Osteoblast (primary cell): ENCODE results near the gene ZNF492. TPM values are rescaled to one million over a fixed set of nuclear protein-coding genes. Genes with fewer than 3 reads are reported as not detected.
A peak's percentile ranks its signal among the peaks of the same experiment; 100 is the strongest.

Experiments
- DNase-seq: peaks from one replicate; pipeline ENCODE4 v3.0.0; 2011; ENCODE audit warnings: low spot score, mixed read lengths; ENCODE audit not compliant: insufficient read length; ENCODE audit errors: missing footprints
- H2AFZ ChIP-seq: 2 replicates; pipeline ENCODE4 v1.6.0; 2011; ENCODE audit warnings: mild to moderate bottlenecking, low read length
- H3K27ac ChIP-seq: 2 replicates; pipeline ENCODE4 v1.5.1; 2011; ENCODE audit warnings: mild to moderate bottlenecking, low read depth, low read length, moderate library complexity
- H3K27me3 ChIP-seq: 2 replicates; pipeline ENCODE4 v1.6.0; 2012; ENCODE audit warnings: mild to moderate bottlenecking, control low read depth, inconsistent platforms, low read length, moderate library complexity; ENCODE audit not compliant: insufficient read depth
- H3K36me3 ChIP-seq: 2 replicates; pipeline ENCODE4 v1.5.1; 2011; ENCODE audit warnings: mild to moderate bottlenecking, low read length, control low read depth, moderate library complexity; ENCODE audit not compliant: insufficient read depth
- H3K4me1 ChIP-seq: 2 replicates; pipeline ENCODE4 v1.5.1; 2011; ENCODE audit warnings: mild to moderate bottlenecking, low read length, control low read depth, moderate library complexity; ENCODE audit not compliant: insufficient read depth
- H3K4me2 ChIP-seq: 2 replicates; pipeline ENCODE4 v1.6.0; 2011; ENCODE audit warnings: mild to moderate bottlenecking, low read length; ENCODE audit not compliant: insufficient read depth
- H3K4me3 ChIP-seq: fragments of 200-600 bp; sonication (generic); 3 replicates; pipeline ENCODE4 v1.5.1; 2012; ENCODE audit warnings: mild to moderate bottlenecking, low read length, inconsistent platforms; ENCODE audit not compliant: insufficient read depth
- H3K79me2 ChIP-seq: 2 replicates; pipeline ENCODE4 v1.6.0; 2012; ENCODE audit warnings: mild to moderate bottlenecking, low read length, control low read depth, inconsistent platforms; ENCODE audit not compliant: insufficient read depth
- H3K9me3 ChIP-seq: 2 replicates; pipeline ENCODE4 v1.5.1; 2011; ENCODE audit warnings: low read depth, low read length, control low read depth
- H4K20me1 ChIP-seq: 2 replicates; pipeline ENCODE4 v1.6.0; 2012; ENCODE audit warnings: mild to moderate bottlenecking, low read length, control low read depth; ENCODE audit not compliant: insufficient read depth
- CTCF ChIP-seq: IDR thresholded peaks from 2 replicates; pipeline ENCODE4 v1.5.1; 2011; ENCODE audit warnings: mild to moderate bottlenecking, low read depth, low read length, moderate library complexity; ENCODE audit errors: extremely low read depth
- total RNA-seq: library from RNA; depleted of rRNA; stranded (reverse); fragments of >200 nt; gene quantifications from 2 replicates; pipeline ENCODE4 v1.2.3, GENCODE V29; 2012

The ZNF492 gene
- total RNA-seq, 1 donor = 0.36 TPM

DNA sequence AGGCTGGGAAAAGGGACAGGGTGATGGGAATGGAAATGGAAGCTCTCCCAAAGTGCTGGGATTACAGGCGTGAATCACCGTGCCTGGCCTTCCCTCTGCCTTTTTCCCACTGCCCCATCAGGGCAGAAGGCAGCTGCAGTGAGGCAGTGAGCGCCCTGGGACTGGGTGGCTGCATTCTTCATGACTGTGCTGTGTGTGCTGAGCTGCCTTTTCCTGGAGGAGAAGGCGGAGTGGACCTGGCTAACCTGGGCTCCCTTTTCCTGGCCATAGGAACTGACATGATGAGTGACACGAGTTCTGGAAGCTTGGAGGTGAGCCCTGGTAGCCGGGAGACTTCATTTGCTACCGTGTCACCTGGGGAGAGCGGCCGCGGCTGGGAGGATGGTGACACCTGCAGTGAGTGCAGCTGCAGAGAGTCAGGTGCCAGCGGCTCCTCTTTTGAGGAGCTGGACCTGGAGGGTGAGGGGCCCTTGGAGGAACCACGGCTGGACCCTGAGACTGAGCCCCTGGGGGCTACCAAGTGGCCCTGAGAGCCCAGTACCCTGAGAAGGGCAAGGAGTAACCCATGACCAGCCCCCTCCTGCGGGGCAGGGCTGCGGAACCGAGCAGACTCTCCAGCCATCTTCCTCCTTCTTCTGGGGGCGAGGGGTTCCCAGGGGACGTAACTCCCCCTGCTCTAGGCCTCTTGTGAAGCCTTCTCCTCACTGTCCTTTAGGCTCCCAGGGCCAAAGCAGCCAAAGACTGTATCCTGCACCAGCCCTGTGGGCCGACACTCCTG, 26.3 kb upstream of the ZNF492 start:
- TF ChIP-seq CTCF = no peak
- no peaks in the 10 kb centered on the region for H3K36me3 ChIP-seq
- H3K4me1 ChIP-seq = no peaks in the 10 kb centered on the region
- DNase-seq = no peak
- no peak overlapping the region for H3K27ac ChIP-seq
- no peak overlapping the region for H2AFZ ChIP-seq
- no peaks in the 10 kb centered on the region for H4K20me1 ChIP-seq
- H3K79me2 ChIP-seq = no peaks in the 10 kb centered on the region
- no peak overlapping the region for H3K4me3 ChIP-seq
- H3K9me3 ChIP-seq = no peaks in the 10 kb centered on the region
- no peak overlapping the region for H3K4me2 ChIP-seq
- H3K27me3 ChIP-seq = no peaks in the 10 kb centered on the region

DNA sequence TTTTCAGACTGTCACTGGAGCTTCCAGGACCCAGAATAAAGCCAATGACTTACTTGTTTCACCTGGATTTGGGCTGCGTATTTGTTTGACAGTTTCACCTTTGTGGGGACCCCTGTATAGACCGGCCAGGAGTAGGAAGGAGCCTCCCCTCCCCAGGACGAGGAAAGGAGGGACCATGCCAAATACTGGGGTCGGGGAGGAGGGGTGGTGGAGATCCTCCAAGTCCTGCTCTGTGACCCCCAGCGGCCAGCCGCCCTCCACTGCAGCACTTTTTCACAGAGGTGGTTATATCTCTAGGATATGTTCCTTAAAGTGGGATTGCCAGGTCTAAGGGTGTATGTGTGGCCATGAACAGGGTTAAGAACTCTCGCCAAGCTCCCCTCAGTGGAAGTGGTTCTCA, 25.7 kb upstream of the ZNF492 start:
- H3K4me2 ChIP-seq = no peak overlapping the region
- H3K27me3 ChIP-seq = no peaks in the 10 kb centered on the region
- no peaks in the 10 kb centered on the region for H3K4me1 ChIP-seq
- no peak overlapping the region for H3K4me3 ChIP-seq
- no peak for TF ChIP-seq CTCF
- H4K20me1 ChIP-seq = no peaks in the 10 kb centered on the region
- no peak overlapping the region for H2AFZ ChIP-seq
- no peaks in the 10 kb centered on the region for H3K9me3 ChIP-seq
- H3K79me2 ChIP-seq = no peaks in the 10 kb centered on the region
- peak; percentile 22 for DNase-seq
- no peaks in the 10 kb centered on the region for H3K36me3 ChIP-seq
- H3K27ac ChIP-seq = no peak overlapping the region

- peak; percentile 46 for DNase-seq
- Histone ChIP-seq H4K20me1 (no peaks in the 10 kb centered on the region), H2AFZ (no peak overlapping the region), H3K27me3 (no peaks in the 10 kb centered on the region), H3K79me2 (no peaks in the 10 kb centered on the region), H3K4me2 (no peak overlapping the region), H3K4me1 (no peaks in the 10 kb centered on the region), H3K36me3 (no peaks in the 10 kb centered on the region), H3K4me3 (no peak overlapping the region), H3K27ac (no peak overlapping the region), H3K9me3 (no peaks in the 10 kb centered on the region)
- no peak for TF ChIP-seq CTCF
These were observed 24.5 kb upstream of the ZNF492 start for GRCh38 chr19:22609630-22610029.

DNA sequence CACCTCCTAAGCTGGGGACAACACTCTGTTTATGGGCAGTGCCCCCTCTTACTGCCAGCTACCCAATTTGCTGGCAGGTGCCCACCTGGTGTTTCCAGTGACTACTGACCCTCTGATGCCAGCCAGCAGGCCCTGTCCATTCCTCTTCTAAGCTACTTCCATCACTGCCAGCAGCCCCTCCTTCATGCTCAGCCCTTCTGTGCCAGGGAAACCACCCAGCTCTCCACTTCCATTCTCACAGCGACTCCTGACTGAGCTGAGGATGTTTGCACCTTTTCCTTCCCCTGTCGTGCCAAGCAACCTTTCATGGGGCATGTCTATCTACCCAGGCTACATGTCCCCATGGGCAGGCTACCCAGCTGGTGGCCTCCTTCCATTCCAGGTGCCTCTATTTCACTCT, 24.0 kb upstream of the ZNF492 start:
- no peak for TF ChIP-seq CTCF
- Histone ChIP-seq H3K4me3 (no peak overlapping the region), H3K36me3 (no peaks in the 10 kb centered on the region), H3K27me3 (no peaks in the 10 kb centered on the region), H2AFZ (no peak overlapping the region), H3K27ac (no peak overlapping the region), H3K79me2 (no peaks in the 10 kb centered on the region), H3K4me2 (no peak overlapping the region), H3K4me1 (no peaks in the 10 kb centered on the region), H3K9me3 (no peaks in the 10 kb centered on the region), H4K20me1 (no peaks in the 10 kb centered on the region)
- peak; percentile 26 for DNase-seq
